Progenitor cell of endocrine pancreas (in vitro differentiated cells): Measurements from ENCODE around the gene SOX9. TPM values are rescaled to one million over a fixed set of nuclear protein-coding genes. Genes with fewer than 3 reads are reported as not detected.
A peak's percentile ranks its signal among the peaks of the same experiment; 100 is the strongest.

Experiments used
- DNase-seq: peaks from one replicate; pipeline ENCODE4 v3.0.0; 2021; ENCODE audit warnings: low spot score; ENCODE audit not compliant: unreplicated experiment
- H3K27ac Mint-ChIP-seq: 2 replicates; pipeline ENCODE4 v1.8.0; 2021; ENCODE audit warnings: mild to moderate bottlenecking, moderate library complexity, mixed read lengths
- H3K27me3 Mint-ChIP-seq: 2 replicates; pipeline ENCODE4 v1.8.0; 2021; ENCODE audit warnings: mixed read lengths
- H3K36me3 Mint-ChIP-seq: 2 replicates; pipeline ENCODE4 v1.8.0; 2022; ENCODE audit warnings: mixed read lengths; ENCODE audit not compliant: insufficient read depth
- H3K4me1 Mint-ChIP-seq: 2 replicates; pipeline ENCODE4 v1.8.0; 2021; ENCODE audit warnings: low read depth, mixed read lengths
- H3K4me3 Mint-ChIP-seq: 2 replicates; pipeline ENCODE4 v1.8.0; 2021; ENCODE audit warnings: low read depth, mild to moderate bottlenecking, moderate library complexity, mixed read lengths
- H3K9me3 Mint-ChIP-seq: 2 replicates; pipeline ENCODE4 v1.8.0; 2021; ENCODE audit warnings: low read depth, mixed read lengths
- CTCF ChIP-seq: fragments of 200-600 bp; sonication (generic); IDR thresholded peaks from one replicate; pipeline ENCODE4 v1.5.0; 2021; ENCODE audit warnings: antibody characterized with exemption, mild to moderate bottlenecking; ENCODE audit not compliant: unreplicated experiment
- total RNA-seq: library from RNA; stranded (reverse); gene quantifications from 2 replicates; pipeline ENCODE4 v1.2.1, GENCODE V29; 2021

SOX9 gene
- total RNA-seq, 1 donor from 2014 or later, result 219 TPM

- H3K4me1 Mint-ChIP-seq, result peaks cover 43% of the 10 kb centered on the region
- peak overlapping the region; percentile 88 for H3K27ac Mint-ChIP-seq
- no peak for DNase-seq
- H3K36me3 Mint-ChIP-seq, result no peaks in the 10 kb centered on the region
- H3K4me3 Mint-ChIP-seq, result peak overlapping the region; percentile 80
- peaks cover 29% of the 10 kb centered on the region for H3K27me3 Mint-ChIP-seq
- no peak for TF ChIP-seq CTCF
- no peaks in the 10 kb centered on the region for H3K9me3 Mint-ChIP-seq
Measured at GRCh38 chr17:72115781-72116525, 4.9 kb upstream of the SOX9 start.

DNA sequence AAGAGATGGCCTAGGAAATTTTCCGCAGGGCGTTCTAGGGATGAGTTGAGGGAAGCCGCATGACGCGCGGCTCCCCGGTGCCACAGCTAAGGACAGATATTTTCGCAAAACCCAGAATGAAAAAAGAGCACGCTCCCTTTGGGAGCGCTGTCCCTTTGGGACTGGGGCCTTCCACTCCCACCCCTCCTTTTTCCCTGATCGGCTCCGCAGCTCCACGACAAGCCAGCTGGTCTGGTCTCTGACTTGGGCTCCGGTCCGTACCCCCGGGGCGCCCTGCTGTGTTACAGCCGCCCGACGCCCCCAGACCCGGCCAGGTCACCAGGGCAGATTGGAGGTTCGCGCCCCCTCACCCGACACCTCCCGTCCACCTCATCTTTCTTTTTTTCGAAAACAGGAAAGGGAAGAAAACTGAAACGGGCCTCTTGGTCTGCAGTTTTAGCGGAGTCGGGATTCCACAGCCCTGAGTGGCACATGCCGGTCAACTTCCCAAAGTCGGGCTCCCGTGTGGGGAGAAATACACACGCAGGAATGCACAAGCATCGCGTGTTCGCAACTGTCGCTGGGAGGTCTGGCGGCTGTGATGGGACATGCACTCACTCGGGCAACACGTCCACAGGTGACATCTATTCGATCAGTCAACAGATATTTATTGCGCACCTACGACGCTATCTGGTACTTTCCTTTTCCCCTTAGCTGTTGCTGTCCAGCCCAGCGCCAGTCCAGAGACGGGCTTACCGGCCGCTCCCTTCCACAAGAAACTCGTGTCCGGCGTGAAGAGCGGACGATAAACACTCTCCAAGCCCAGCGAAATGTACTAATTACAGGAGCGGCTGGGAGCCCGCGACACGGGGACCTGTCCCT lies 3.9 kb upstream of the SOX9 start:
- H3K36me3 Mint-ChIP-seq, result no peaks in the 10 kb centered on the region
- H3K4me1 Mint-ChIP-seq, result peaks cover 37% of the 10 kb centered on the region
- H3K27ac Mint-ChIP-seq, result peak overlapping the region; percentile 88
- peaks cover 29% of the 10 kb centered on the region for H3K27me3 Mint-ChIP-seq
- no peaks in the 10 kb centered on the region for H3K9me3 Mint-ChIP-seq
- H3K4me3 Mint-ChIP-seq, result peak overlapping the region; percentile 80
- TF ChIP-seq CTCF, result no peak
- no peak for DNase-seq

GRCh38 chr17:72117535-72118334 lies 3.1 kb upstream of the SOX9 start:
- Mint-ChIP-seq H3K4me1 (peaks cover 37% of the 10 kb centered on the region), H3K27me3 (peaks cover 29% of the 10 kb centered on the region), H3K9me3 (no peaks in the 10 kb centered on the region), H3K36me3 (peaks cover 3% of the 10 kb centered on the region), H3K27ac (peak overlapping the region; percentile 87), H3K4me3 (peak overlapping the region; percentile 80)
- no peak for TF ChIP-seq CTCF
- peak; percentile 20 for DNase-seq

DNA sequence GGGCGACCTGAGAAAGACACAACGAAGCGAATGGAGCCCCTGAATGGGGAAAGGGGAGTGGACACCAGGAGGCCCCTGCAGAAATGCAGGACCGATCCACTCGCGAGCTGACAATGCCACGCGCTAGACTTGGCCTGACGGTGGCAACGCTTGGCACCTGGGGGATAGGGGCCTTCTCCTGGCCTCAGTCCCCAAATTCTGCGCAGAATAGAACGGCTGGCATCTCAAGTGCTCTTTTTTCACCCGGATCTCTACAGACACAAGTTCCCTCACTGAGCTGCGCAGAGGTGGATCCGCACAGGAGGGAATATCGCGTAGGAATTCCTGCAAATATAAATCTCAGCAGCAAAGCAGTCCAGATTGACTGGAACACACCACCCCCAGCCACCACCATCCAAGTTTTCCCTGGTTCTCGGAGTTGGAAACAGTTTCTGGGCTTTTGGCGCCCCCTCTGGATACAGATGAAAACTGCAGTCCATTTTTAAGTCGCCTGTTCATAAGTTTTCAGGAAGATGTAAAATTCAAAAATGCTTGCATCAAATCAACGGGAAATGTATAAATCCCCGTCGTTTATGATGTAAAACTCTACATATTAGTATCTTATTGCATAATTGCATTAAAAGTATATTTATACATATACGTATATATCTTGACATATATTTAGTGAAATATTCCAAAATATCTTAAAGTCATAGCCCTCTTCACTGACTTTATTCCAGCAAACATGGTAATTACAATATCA lies 2.3 kb upstream of the SOX9 start:
- TF ChIP-seq CTCF, result peak; percentile 94
- H3K27me3 Mint-ChIP-seq, result peaks cover 26% of the 10 kb centered on the region

More for the DNA sequence above, 2.3 kb upstream of the SOX9 start:
- Mint-ChIP-seq H3K9me3 (no peaks in the 10 kb centered on the region), H3K27ac (peak overlapping the region; percentile 87), H3K36me3 (peaks cover 10% of the 10 kb centered on the region), H3K4me3 (peak overlapping the region; percentile 89), H3K4me1 (peaks cover 39% of the 10 kb centered on the region)
- DNase-seq, result peak; percentile 68
